Activated CD8-positive, alpha-beta memory T cell treated with anti-CD3 and anti-CD28 coated beads, Interleukin-2, amount 50 U/mL, for 24 hours (primary cell): Measurements from ENCODE around the gene JUNB.

Experiments
- DNase-seq: peaks from one replicate; pipeline ENCODE4 v3.0.0-alpha.2; 2020; ENCODE audit errors: extremely low read depth

Gene JUNB

DNA sequence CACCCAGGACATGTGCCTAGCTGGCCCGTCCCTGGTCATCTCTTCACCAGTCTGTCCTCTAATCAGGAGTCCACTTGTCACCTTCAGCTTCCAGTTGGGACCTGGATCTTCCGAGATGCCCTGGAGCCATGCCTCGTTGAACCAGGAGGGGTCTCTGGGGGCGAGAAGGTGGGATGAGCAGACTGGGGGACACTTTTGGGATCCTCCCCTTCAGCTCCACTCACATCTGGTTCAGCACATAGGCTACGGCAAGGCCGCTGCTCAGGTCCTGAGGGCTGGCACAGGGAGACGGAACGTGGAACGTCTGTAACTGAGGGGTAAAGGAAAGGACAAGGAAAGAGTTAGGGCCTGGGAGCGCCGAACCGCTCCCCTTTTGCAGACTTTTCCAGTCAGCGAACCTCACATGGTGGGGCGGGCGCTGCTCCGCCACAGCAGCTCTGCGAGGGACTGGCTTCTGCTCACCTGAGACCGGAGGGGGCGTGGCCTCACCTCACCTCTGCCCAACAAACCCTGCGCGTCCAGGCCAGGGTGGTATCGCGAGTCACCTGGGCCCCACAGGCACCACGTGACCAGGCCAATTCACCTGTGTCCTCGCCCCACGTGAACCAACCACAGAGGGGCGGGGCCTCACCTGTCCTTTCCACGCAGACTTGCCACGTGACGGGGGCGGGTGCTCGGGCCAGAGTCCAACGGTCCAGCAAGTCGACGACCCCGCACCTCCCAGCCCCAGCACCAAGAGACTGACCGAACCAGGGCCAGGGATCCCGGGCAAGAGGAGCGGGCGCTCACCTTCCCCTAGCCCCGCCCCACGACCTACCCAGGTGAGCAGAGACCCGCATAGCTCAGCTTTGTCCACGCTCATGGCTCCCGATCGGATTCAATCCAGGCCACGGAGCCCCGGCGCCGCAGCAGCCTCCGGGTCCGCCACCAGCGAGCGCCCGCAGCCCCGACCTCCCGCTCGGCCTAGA, 16.4 kb upstream of the JUNB start, which contains the start of gene HOOK2:
Gene HOOK2, minus strand, starts transcription at position 965 of the 968 bp plus-strand sequence. Its CDS starts 103 bp downstream, at position 862.
- DNase-seq, result no peak

DNA sequence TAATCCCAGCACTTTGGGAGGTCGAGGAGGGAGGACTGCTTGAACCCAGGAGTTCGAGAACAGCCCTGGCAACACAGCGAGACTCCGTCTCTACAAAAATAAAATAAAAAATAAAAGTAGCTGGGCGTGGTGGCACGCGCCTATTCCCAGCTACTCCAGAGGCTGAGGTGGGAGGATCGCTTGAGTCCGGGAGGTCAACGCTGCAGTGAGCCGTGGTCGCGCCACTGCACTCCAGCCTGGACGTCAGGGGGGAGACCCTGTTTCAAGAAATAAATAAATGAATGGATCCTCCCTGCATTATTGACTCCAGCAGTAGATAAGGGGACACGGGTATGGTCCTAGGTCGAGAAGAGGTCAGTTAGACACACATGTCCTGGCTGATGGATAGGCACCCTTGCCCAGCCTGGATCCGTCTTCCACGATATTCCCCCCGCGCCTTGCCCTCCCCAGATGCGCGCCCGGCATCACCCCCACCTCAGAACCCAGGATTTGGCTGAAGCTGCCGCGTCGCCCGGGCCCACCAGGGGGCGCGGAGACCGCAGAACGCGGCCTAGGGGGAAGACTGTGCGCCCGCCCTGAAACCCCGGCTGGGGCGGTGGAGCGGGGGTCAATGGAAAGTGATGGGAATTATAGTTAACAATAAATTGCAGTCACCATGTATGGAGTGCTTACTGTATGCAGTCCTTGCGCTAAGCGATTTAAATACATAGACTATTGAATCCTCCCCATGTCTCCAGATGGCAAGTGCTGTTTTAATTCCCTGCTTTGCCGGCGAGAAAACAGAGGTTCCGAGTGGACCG, 13.9 kb upstream of the JUNB start:
- DNase-seq, result no peak

DNA sequence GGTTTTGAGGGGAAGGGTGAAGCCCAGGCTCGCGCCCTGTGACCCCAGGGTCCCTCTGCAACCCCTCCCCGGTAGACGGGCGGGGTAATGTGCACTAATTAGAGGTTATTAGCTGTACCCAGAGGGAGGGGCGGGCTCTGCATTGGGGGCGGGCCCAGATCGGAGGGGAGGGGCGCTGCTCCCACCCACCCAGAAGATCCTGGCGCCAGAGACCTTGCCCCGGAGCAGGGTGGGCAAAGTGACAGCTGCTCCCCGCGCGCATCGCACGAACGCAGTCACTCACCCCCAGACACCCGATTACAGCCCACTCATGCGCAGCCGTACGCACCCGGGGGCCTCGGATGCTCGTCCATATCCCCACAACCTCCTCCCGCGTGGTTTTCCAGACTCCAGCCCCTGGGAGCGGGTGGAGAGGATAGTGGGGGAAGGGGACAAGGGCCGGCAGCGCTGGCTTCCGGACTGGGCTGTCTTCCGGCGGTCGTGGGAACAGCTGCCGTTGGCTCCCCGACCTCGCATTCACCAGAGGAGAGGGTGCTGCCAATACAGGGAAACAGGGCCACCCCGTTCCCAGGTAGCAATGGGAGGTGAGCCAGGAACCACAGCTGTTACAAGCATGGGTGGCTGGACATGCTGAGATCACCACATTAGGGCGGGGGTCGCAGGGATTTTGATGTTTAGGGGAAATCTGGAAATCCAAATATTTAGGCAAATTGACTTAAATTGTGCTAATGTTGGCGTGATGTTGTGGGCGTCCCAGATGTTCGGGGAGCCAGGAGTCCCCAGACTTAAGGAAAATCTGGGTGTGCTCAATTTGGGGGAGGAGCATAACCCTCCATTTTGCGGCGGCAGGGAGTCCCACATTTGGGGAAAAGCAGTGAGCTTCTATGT, 13.0 kb upstream of the JUNB start:
- DNase-seq, result no peak

DNA sequence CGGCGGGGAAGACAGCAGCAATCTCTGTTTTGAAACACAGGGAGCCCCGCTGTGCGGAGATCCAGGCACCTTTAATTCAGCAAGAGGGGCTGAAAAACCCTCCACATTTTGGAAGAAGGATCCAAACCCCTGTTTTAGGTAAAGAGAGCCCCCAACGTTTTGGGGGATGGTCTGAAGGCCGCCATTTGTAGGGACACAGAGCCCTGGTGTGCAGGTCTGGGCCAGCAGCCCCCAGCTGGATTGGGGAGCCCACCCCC, 12.5 kb upstream of the JUNB start:
- no peak for DNase-seq

DNA sequence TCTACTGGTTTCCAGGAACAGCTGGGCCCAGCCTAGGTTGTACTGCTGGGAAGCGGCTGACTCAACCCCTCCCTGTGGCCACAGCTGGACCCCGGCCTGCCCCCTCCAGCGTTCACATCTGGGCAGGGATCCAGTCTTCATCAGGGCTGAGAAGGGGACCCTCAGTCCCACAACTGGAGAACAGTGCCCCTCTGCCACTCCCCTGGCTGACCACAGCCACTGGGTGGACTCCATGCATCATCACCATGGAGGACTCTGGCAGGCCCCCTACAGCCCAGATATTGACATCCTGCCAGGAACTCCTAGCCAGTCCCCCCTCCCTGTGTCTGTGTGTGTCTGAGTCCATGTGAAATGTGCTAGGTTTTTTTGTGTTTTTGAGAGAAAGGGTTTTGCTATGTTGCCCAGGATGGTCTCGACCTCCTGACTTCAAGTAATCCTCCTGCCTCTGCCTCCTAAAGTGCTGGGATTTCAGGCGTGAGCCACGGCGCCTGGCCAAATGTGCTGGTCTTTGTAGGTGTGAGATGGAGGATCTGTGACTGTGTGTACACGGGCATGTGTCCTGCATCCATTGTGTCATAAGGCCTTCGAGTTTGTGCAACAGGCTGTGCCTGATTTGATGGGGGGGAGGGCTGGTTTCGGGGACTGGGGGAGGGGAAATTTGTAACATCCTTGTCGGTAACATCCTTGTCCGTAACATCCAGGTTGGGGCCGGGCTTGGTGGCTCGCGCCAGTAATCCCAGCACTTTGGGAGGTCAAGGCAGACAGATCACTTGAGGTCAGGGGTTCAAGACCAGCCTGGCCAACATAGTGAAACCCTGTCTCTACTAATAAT, 11.9 kb upstream of the JUNB start:
- no peak for DNase-seq

DNA sequence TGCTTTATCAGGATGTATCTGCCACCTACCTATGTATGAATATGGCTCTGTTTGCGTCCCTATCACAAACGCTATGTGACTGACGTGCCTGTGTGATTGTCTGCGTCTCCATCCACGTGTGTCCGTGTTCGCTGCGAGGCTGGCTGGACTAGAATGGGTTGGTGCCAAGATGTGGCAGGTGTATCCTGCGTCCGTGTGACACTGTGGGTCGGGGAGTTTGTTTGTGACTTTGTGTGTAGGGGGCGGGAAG, 9.2 kb upstream of the JUNB start:
- no peak for DNase-seq

DNA sequence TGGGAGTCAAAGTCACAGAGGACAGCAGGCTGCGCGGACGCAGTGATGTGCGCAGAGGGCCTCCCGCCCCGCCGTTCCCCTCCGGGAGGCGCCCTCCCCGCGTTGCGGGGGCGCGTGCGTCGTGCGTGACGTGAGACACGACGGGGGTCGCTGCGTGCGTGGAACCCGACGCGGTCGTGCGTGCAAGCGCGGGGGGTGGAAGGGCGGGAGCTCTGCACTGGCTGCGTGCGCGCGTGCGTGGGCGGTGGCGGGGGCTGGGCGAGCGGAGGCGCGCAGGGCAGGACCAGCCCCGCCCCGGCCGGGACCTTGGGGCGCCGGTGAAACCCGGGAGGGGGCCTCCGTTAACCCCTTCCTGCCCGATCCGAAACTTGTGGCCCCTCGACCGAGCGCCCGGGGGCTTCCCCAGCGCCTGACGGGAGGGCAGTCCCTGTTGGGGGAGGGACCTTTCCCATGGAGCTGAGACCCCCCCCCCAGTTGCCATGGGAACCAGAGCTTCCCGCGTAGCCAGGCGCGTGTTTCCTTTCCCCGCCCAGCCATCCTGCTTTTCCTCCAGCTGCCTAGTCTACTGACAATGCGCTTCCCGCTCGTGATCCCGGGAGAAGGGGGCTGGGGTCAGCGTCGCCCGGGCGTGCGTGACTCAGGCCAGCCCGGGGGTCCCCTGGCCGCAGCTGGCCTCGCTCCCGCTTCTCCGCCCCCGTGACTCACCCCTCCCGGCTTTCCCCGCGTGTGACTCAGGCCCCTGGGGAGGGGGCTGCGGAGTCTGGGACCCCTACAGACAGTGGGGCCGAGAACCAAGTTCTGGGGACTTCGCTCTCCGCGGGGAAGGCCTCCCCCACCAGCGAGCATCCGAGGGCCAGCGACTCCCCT, 8.6 kb upstream of the JUNB start:
- DNase-seq, result peak; percentile 76

DNA sequence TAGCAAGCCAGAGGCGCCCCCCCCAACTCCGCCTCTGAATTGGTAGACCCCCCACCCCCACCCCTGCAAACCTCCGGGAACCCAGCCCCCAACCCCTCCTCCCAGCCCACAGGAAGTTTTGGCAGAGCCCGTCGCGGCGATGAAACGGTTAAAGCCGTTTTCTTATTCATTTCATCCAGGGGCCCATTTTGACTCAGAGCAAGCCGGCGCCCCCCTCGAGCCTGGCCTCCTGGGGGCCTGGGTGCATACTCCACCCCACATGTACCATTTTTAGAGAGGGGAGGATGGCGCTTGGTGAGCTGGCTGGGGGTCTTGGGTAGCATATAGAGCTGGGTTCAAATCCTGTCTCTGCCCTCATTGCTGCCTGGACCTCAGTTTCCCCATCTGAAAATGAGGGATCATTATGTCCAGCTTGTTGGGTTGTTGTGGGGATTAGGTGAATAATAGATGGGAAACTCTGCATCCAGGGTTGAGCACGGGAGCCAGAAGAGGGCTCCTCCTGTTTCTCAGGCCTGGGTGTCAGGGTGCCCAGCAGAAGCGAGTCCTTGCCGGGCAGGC, 7.9 kb upstream of the JUNB start:
- no peak for DNase-seq

DNA sequence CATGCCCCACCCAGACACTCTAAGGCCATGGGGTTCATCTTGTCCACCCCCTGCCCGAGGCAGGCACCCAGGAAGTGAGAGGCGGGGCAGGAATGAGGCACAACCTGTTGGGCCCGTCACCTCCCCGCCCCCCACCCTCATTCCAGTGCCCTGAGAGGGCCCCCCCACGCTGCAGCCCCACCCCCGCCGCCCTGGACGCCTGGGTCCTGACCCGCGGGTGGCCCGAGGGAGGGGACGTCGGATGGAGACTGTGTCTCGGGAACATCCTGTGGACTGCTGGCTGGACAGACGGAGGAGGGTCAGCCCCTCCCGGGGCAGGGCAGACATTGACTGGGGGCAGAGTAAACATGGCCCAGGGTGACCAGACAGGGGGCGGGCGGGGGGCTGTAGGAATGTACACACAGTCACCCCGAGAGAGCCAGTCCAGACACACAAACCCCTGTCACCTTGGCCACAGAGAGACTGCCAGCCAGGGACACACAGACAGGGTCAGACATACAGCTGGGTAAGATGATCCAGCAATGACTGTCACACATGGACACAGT, 7.4 kb upstream of the JUNB start:
- DNase-seq, result no peak

DNA sequence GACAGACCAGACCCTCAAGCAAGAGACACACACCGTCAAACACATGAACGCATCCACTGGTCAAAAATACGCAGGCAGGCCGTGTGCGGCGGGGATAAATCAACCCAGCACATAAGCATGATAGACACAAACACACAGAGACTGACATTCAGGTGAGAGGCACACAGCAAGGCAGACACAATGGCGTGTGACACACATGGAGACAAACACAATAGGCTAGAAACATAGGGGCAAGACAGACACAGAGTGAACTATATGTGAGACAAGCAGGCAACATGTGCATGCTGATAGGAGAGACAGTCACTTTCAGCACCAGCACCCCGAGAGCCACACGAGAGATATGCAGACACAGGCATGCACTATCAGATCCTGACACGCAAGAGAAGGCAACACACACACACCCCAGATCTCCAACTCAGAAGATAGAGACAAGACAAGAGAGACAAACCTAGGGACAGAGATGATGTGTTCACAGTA, 6.9 kb upstream of the JUNB start:
- DNase-seq, result no peak

DNA sequence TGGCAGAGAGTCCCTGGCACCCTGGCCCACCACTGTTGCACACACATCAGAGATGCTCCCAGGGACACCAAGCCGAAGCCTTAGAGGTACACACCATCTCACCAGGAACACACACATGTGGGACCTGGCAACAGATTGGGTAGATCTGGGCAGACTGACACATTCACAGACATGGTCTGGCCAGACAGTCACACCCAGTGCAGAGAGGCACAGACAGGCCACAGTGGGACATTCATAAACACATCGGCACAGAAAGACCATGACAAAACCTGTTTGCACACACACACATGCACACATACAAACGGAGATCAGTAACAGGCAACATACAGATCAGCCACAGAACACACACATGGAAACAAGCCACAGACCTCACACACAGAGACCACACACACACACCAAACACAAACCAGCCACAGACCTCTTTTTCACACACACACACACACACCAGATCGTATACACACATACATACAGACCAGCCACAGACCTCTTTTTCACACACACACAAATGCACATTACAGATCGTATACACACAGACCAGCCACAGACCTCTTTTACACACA, 6.3 kb upstream of the JUNB start:
- DNase-seq, result no peak

DNA sequence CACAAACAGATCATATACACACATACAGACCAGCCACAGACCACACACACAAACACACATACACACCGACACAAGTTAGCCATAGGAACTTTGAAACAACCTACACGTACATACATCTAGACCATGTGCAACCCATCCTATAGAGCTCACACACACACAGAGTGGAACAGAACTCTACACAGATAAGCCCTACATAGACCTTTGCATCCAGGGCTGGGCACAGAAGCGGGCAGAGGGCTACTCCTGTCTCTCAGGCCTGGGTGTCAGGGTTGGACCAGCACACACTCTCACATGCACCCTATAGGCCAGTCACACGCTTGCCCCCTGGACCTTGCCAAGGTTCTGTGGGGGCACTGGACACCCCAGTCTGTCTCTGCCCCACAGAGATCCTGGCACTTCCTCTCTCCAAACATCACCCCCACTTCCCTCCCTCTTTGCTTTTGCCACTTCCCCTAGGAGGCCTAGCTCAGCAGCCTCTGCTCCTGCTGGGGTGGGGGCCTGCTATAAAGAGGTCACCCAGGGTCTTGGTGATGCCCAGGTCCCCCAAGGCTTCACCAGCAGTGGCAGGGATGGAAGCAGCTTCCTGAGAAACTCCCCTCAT, 5.8 kb upstream of the JUNB start:
- no peak for DNase-seq

DNA sequence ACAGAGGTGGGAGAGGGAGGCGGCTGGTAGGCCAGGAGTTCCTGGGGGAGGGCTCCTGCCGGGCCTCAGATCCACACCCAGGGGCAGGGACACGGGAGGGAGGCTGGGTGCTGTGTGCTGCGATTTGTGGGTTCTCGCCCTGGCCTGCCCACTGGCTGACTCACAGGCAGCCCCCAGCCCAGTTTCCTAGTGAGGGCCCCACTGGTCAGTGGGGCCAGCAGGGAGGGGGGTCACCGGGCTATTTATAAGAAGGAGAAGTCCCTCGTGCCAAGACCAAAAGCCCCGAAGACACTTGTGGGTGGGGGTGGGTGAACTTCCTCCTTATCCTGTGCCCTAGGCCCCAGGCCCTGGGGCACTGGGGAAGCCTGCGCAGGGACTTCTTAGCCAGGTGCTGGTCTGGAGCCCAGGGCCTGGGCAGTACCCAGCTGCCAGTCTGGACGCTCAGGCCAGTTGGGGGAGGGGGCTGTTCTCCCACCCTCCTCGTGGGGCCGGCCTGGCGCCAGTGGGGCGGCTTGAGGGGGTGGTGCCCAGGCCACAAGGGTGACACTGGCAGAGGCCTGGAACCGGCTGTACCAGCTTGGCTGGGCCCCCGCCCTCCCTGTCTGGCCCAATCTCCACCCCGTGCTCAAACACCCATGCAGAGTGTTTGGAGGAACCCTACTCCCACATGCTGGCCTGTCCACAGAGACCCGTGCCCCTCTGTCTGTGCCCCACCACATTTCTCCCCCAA, 5.0 kb upstream of the JUNB start:
- DNase-seq, result no peak

DNA sequence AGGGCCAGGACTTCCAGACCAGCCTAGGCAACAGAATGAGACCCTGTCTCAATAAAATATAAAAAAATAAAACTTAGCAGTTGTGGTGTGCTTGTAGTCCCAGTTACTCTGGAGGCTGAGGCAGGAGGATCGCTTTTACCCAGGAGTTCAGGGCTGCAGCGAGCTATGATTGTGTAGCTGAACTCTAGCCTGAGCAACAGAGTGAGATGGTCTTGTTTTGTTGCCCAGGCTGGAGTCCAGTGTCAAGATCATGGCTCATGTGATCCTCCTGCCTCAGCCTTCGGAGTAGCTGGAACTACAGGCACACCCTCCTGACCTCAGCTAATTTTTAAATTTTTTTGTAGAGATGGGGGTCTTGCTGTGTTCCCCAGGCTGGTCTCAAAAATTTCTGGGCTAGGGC, 4.3 kb upstream of the JUNB start:
- DNase-seq, result no peak

DNA sequence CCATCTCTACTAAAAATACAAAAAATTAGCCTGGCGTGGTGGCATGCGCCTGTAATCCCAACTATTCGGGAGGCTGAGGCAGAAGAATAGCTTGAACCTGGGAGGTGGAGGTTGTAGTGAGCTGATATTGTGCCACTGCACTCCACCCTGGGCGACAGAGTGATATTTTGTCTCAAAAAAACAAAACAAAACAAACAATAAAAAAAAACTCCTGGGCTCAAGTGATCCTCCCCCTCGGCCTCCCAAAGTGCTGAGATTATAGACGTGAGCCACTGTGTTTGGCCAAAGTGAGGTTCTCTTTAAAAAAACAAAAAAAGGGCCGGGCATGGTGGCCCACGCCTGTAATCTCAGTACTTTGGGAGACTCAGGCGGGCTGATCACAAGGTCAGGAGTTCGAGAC, 3.8 kb upstream of the JUNB start:
- DNase-seq, result no peak

DNA sequence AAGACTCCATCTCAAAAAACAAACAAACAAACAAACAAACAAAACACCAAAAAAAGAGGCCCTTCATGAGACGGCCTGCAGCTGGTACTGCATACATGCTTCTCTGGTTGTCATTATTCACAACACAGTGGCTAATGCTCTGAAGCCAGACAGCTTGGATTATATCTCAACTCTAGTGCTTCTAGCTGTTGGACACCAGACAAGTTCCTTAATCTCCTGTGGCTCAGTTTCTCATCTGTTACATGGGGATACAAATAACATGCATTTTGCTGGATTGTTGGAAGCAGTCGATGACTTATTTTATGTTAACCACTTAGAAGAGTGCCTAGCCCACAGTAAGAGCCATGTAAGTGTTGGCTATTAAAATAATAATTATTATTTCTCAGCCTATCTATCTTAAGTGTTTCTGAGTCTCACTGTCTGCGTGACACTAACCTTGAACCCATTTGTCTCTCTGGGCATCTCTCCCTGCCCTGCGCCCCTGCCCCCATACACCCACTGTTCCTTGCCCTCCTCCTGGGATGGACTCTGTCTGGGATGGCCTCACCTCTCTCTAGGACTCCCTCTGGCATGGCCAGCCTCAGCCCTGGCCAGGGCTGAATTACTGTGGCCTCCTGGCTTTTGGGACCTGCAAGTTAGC, 3.1 kb upstream of the JUNB start:
- DNase-seq, result no peak

DNA sequence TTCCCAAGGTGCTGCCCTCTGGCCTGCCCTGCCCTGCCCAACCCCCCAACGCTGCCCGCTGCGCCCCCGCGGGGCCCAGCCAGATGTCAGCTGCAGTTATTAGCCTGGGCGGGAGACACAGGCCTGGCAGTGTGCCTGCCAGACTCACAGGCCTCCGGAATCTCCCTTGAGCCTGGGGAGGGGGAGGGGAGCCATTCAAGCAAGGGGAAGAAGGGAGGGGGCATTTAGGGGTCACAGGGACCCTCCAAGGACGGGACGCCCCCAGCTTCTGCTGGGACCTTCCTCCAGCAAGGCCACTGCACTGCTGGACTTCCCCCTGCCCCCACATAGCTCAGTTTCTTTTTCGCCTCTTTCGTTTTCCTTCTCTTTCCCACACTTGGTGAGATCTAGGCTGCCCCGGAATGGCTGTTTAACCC, 2.6 kb upstream of the JUNB start:
- DNase-seq, result no peak
